H1 (cell line): ENCODE data around the gene SPOCD1. TPM values are rescaled to one million over a fixed set of nuclear protein-coding genes. Genes with fewer than 3 reads are reported as not detected.

Source experiments
- CTCF ChIA-PET: fragments of 300-600 bp; sonication (Branson Sonifier 250); formaldehyde crosslinking; loops from one replicate; lab custom pipeline; 2021; ENCODE audit not compliant: partially characterized antibody; lab: Charles Lee
- POLR2A ChIA-PET: fragments of 300-600 bp; sonication (Branson Sonifier 250); formaldehyde crosslinking; loops from one replicate; lab custom pipeline; 2021; ENCODE audit warnings: inconsistent platforms; ENCODE audit not compliant: partially characterized antibody; lab: Charles Lee
- DNase-seq, 2 experiments: peaks; one replicate each; pipeline versions ENCODE4 v3.0.0 to v3.0.0-alpha.2; 2010 to 2022; ENCODE audit warnings: low spot score in 2 of 2, low read depth in 1 of 2, mixed read lengths in 1 of 2
- FAIRE-seq: peaks from 2 replicates; lab custom pipeline; 2011; peaks lifted over from hg19 to GRCh38; lab: Jason Lieb, UNC
- H2AFZ ChIP-seq: 2 replicates; pipeline ENCODE4 v1.8.1; 2012; ENCODE audit warnings: low read length, inconsistent platforms
- H2AK5ac ChIP-seq: 2 replicates; pipeline ENCODE4 v1.6.1; 2013; ENCODE audit warnings: low read depth, low read length
- H2BK120ac ChIP-seq: replicated peaks from 2 replicates; pipeline ENCODE3; 2013; ENCODE audit warnings: low read depth, low read length, inconsistent platforms
- H2BK12ac ChIP-seq: 2 replicates; pipeline ENCODE4 v1.6.1; 2013; ENCODE audit warnings: low read depth, low read length
- H2BK15ac ChIP-seq: 2 replicates; pipeline ENCODE4 v1.6.1; 2013; ENCODE audit warnings: low read length
- H2BK20ac ChIP-seq: 2 replicates; pipeline ENCODE4 v1.6.1; 2013; ENCODE audit warnings: low read length
- H2BK5ac ChIP-seq: 2 replicates; pipeline ENCODE4 v1.6.1; 2013; ENCODE audit warnings: low read depth, low read length
- H3K14ac ChIP-seq: 2 replicates; pipeline ENCODE4 v1.6.1; 2013; ENCODE audit warnings: inconsistent platforms; ENCODE audit not compliant: insufficient read length
- H3K18ac ChIP-seq: 2 replicates; pipeline ENCODE4 v1.6.1; 2013; ENCODE audit warnings: low read length; ENCODE audit errors: extremely low read depth
- H3K23ac ChIP-seq: 2 replicates; pipeline ENCODE4 v1.6.1; 2013; ENCODE audit warnings: inconsistent platforms; ENCODE audit not compliant: insufficient read length
- H3K23me2 ChIP-seq: 2 replicates; pipeline ENCODE4 v1.6.1; 2013; ENCODE audit warnings: low read depth, low read length
- H3K27ac ChIP-seq: 2 replicates; pipeline ENCODE4 v1.6.1; 2011; ENCODE audit warnings: low read depth, low read length, inconsistent platforms
- H3K27me3 ChIP-seq, 4 experiments: replicated peaks in 1 of 4; 1 replicate in 1 of 4; 2 replicates in 3 of 4; pipeline versions ENCODE4 v1.6.1 to v1.8.1; 2011 to 2013; ENCODE audit warnings: low read length in 3 of 4, mild to moderate bottlenecking in 3 of 4, inconsistent platforms in 2 of 4, mixed read lengths in 2 of 4, moderate library complexity in 1 of 4; ENCODE audit not compliant: control insufficient read depth in 3 of 4, insufficient read depth in 3 of 4; ENCODE audit errors: extremely low read depth in 1 of 4
- H3K36me3 ChIP-seq, 4 experiments: 2 replicates each; pipeline versions ENCODE4 v1.6.1 to v1.8.1; 2011 to 2013; ENCODE audit warnings: mild to moderate bottlenecking in 4 of 4, low read length in 3 of 4, moderate library complexity in 2 of 4, control low read depth in 1 of 4, inconsistent platforms in 1 of 4; ENCODE audit not compliant: insufficient read depth in 4 of 4, control insufficient read depth in 2 of 4
- H3K4ac ChIP-seq: replicated peaks from 2 replicates; pipeline ENCODE3; 2013; ENCODE audit warnings: low read length, low read depth, mixed read lengths, inconsistent platforms; ENCODE audit not compliant: insufficient read length
- H3K4me1 ChIP-seq, 4 experiments: replicated peaks in 1 of 4; 1 replicate in 1 of 4; 2 replicates in 3 of 4; pipeline versions ENCODE4 v1.6.1 to v1.8.1; 2011 to 2013; ENCODE audit warnings: low read length in 3 of 4, inconsistent platforms in 2 of 4, mixed read lengths in 1 of 4; ENCODE audit not compliant: insufficient read depth in 4 of 4, control insufficient read depth in 3 of 4
- H3K4me2 ChIP-seq, 2 experiments: 2 replicates each; pipeline versions ENCODE4 v1.6.1 to v1.8.1; 2011 to 2013; ENCODE audit warnings: low read depth in 2 of 2, low read length in 2 of 2, control low read depth in 1 of 2, inconsistent platforms in 1 of 2, mild to moderate bottlenecking in 1 of 2; ENCODE audit not compliant: insufficient read depth in 1 of 2
- H3K4me3 ChIP-seq, 4 experiments: fragments of 200-600, 300-600 bp in 1 of 4; sonication (generic), shearing (Covaris generic), sonication (Bioruptor Twin) in 1 of 4; 2 replicates each; pipeline versions ENCODE4 v1.5.1 to v1.8.1; 2011 to 2016; ENCODE audit warnings: low read length in 4 of 4, low read depth in 3 of 4, control low read depth in 2 of 4, inconsistent platforms in 2 of 4, mild to moderate bottlenecking in 2 of 4, mixed read lengths in 1 of 4, moderate library complexity in 1 of 4; ENCODE audit not compliant: insufficient read depth in 2 of 4; ENCODE audit errors: extremely low read depth in 1 of 4
- H3K56ac ChIP-seq: replicated peaks from 2 replicates; pipeline ENCODE3; 2013; ENCODE audit warnings: low read depth, mild to moderate bottlenecking, mixed read lengths, low read length, inconsistent platforms; ENCODE audit not compliant: insufficient read length
- H3K79me1 ChIP-seq: 2 replicates; pipeline ENCODE4 v1.6.1; 2013; ENCODE audit warnings: low read depth, low read length, control low read depth
- H3K79me2 ChIP-seq, 2 experiments: 2 replicates each; pipeline versions ENCODE4 v1.6.1 to v1.8.1; 2012 to 2013; ENCODE audit warnings: low read length in 2 of 2, mild to moderate bottlenecking in 2 of 2, inconsistent platforms in 1 of 2; ENCODE audit not compliant: insufficient read depth in 2 of 2, control insufficient read depth in 1 of 2
- H3K9ac ChIP-seq, 4 experiments: replicated peaks in 1 of 4; 1 replicate in 1 of 4; 2 replicates in 3 of 4; pipeline versions ENCODE4 v1.6.1 to v1.8.1; 2011 to 2013; ENCODE audit warnings: low read depth in 3 of 4, low read length in 3 of 4, control low read depth in 2 of 4, mild to moderate bottlenecking in 2 of 4, moderate library complexity in 2 of 4, inconsistent platforms in 1 of 4; ENCODE audit errors: extremely low read depth in 1 of 4
- H3K9me3 ChIP-seq, 2 experiments: 2 replicates each; pipeline versions ENCODE4 v1.6.1 to v1.8.1; 2012 to 2013; ENCODE audit warnings: mild to moderate bottlenecking in 2 of 2, moderate library complexity in 2 of 2, control low read depth in 1 of 2, inconsistent platforms in 1 of 2, low read depth in 1 of 2, low read length in 1 of 2, mixed read lengths in 1 of 2; ENCODE audit not compliant: insufficient read depth in 2 of 2
- H4K20me1 ChIP-seq, 2 experiments: replicated peaks in 1 of 2; 2 replicates each; pipeline versions ENCODE3 to v1.8.1; 2011 to 2013; ENCODE audit warnings: inconsistent platforms in 2 of 2, low read length in 2 of 2, mild to moderate bottlenecking in 1 of 2; ENCODE audit not compliant: insufficient read depth in 2 of 2, control insufficient read depth in 1 of 2
- H4K5ac ChIP-seq: 2 replicates; pipeline ENCODE4 v1.6.1; 2013; ENCODE audit warnings: low read length, low read depth, mixed read lengths, inconsistent platforms; ENCODE audit not compliant: insufficient read length
- H4K8ac ChIP-seq: 2 replicates; pipeline ENCODE4 v1.8.0; 2013; ENCODE audit warnings: mild to moderate bottlenecking, moderate library complexity, low read length, inconsistent platforms; ENCODE audit not compliant: insufficient read depth; ENCODE audit errors: extremely low read depth
- H4K91ac ChIP-seq: replicated peaks from 2 replicates; pipeline ENCODE3; 2013; ENCODE audit warnings: low read length, mixed read lengths, inconsistent platforms; ENCODE audit not compliant: insufficient read length
- MAX ChIP-seq: IDR thresholded peaks from 2 replicates; pipeline ENCODE4 v1.6.1; 2012; ENCODE audit warnings: inconsistent platforms
- NANOG ChIP-seq: IDR thresholded peaks from 2 replicates; pipeline ENCODE4 v1.6.1; 2011; ENCODE audit warnings: low read length, low read depth, mild to moderate bottlenecking, inconsistent platforms; ENCODE audit not compliant: insufficient read depth, poor library complexity, severe bottlenecking
- NRF1 ChIP-seq: IDR thresholded peaks from 2 replicates; pipeline ENCODE4 v1.6.1; 2011; ENCODE audit warnings: mild to moderate bottlenecking, low read depth, low read length, improper control_type of control experiment
- RFX5 ChIP-seq: IDR thresholded peaks from 2 replicates; pipeline ENCODE4 v1.6.1; 2011; ENCODE audit warnings: low read depth, low read length, improper control_type of control experiment, borderline replicate concordance
- SIN3A ChIP-seq, 2 experiments: IDR thresholded peaks in 1 of 2; conservative IDR thresholded peaks in 1 of 2; 2 replicates each; pipeline ENCODE4 v1.6.1; 2011 to 2012; ENCODE audit warnings: low read length in 2 of 2, improper control_type of control experiment in 1 of 2, low read depth in 1 of 2, mild to moderate bottlenecking in 1 of 2
- SUZ12 ChIP-seq: fragments of 200-600 bp; sonication (generic); IDR thresholded peaks from 2 replicates; pipeline ENCODE4 v1.6.1; 2012; ENCODE audit warnings: mild to moderate bottlenecking, inconsistent platforms, low read length, moderate library complexity, mixed read lengths
- TCF12 ChIP-seq: IDR thresholded peaks from 2 replicates; pipeline ENCODE4 v1.6.1; 2011; ENCODE audit warnings: low read depth, mild to moderate bottlenecking, low read length
- ZNF274 ChIP-seq: IDR thresholded peaks from 2 replicates; pipeline ENCODE4 v1.7.0; 2012; ENCODE audit warnings: low read length, borderline replicate concordance; ENCODE audit errors: extremely low read depth
- WGBS, 2 experiments: shearing (Covaris generic) in 1 of 2; methylation state at CpG; one replicate each; pipeline versions ENCODE4 v1.1.6 to v1.1.7; 2013 to 2015; ENCODE audit warnings: low lambda C conversion rate in 2 of 2, mixed read lengths in 2 of 2, inconsistent platforms in 1 of 2, low coverage in 1 of 2, missing lambda C conversion rate in 1 of 2; ENCODE audit not compliant: insufficient replicate concordance in 2 of 2, insufficient coverage in 1 of 2, insufficient read length in 1 of 2; ENCODE audit errors: extremely low coverage in 1 of 2, missing lambda C conversion rate in 1 of 2; 5-methylcytosine and 5-hydroxymethylcytosine counted together
- polyA plus RNA-seq, 7 experiments: library from polyadenylated mRNA; depleted of rRNA in 3 of 7; stranded (reverse) in 5 of 7; unstranded in 2 of 7; fragments of >200 nt in 5 of 7; fragments of 200-250 nt in 2 of 7; gene quantifications; 1 replicate in 5 of 7; 2 replicates in 1 of 7; 4 replicates in 1 of 7; pipeline versions ENCODE4 v1.2.1 to v1.2.3, GENCODE V29; 2011 to 2013; ENCODE audit warnings: missing spikeins in 2 of 7, mixed read lengths in 2 of 7
- total RNA-seq: library from RNA; stranded (reverse); fragmentation: NEBNext Ultra II Directional; extraction: Animal tissue kit (Norgen Biotek cat#: 25700); gene quantifications from 2 replicates; pipeline ENCODE4 v1.2.1, GENCODE V29; 2021
- TF ChIP-seq, protein P1 (sequence below): IDR thresholded peaks from 2 replicates; pipeline ENCODE4 v1.6.1; 2012; ENCODE audit warnings: low read length, inconsistent platforms

The SPOCD1 gene
- total and polyA plus RNA-seq, 2 of the 8 experiments (the other 6 are each of a cell fraction or from before 2014, with no cell fraction given): 1.8 to 2.9 TPM

- H3K14ac ChIP-seq: no peak overlapping the region
- H2BK15ac ChIP-seq: no peak overlapping the region
- no peaks in the 10 kb centered on the region for H4K20me1 ChIP-seq
- no peak overlapping the region for H3K23ac ChIP-seq
- FAIRE-seq (no peak), DNase-seq (no peak)
- H2BK5ac ChIP-seq: no peak overlapping the region
- CTCF ChIA-PET: interaction anchor here (0.7 to 2.1 kb wide), 4 partner anchors 17 to 329 kb away, joined by 3 to 5 read pairs (median 4); no protein-coding TSS in a partner anchor
- H3K4me2 ChIP-seq: no peak overlapping the region
- no peaks in the 10 kb centered on the region for H3K36me3 ChIP-seq
- H3K9me3 ChIP-seq: no peaks in the 10 kb centered on the region
- no peak overlapping the region for H4K91ac ChIP-seq
- no peak overlapping the region for H2AFZ ChIP-seq
- H3K9ac ChIP-seq: no peak overlapping the region
- no peak overlapping the region for H4K5ac ChIP-seq
- H3K4ac ChIP-seq: no peak overlapping the region
- no peak overlapping the region for H3K4me3 ChIP-seq
- H3K23me2 ChIP-seq: no peaks in the 10 kb centered on the region
- H3K27ac ChIP-seq: no peak overlapping the region
- 87% methylated on average over 9 of the region's 9 CpGs; no CpG with 5 or more reads in 1 of the 2 experiments for WGBS, 2 experiments
- H3K18ac ChIP-seq: no peak overlapping the region
- no peaks in the 10 kb centered on the region for H3K27me3 ChIP-seq
- no peak overlapping the region for H4K8ac ChIP-seq
- H2BK12ac ChIP-seq: no peak overlapping the region
- H2BK20ac ChIP-seq: no peak overlapping the region
- H2BK120ac ChIP-seq: no peak overlapping the region
- no peaks in the 10 kb centered on the region; a peak in 1 of 7 replicates for H3K4me1 ChIP-seq
- no peaks in the 10 kb centered on the region for H3K79me1 ChIP-seq
- no peak overlapping the region for H2AK5ac ChIP-seq
- no peaks in the 10 kb centered on the region for H3K79me2 ChIP-seq
- H3K56ac ChIP-seq: no peak overlapping the region
- POLR2A ChIA-PET: interaction anchor here (1.0 to 1.5 kb wide), 4 partner anchors 10 to 120 kb away, joined by 3 read pairs; no protein-coding TSS in a partner anchor
- no peak for TF ChIP-seq RFX5
- no peak for TF ChIP-seq SIN3A (conservative IDR thresholded peaks at IDR 0.05 in 1 of 2, IDR thresholded peaks at IDR 0.05 in 1 of 2; ENCODE audit: low read depth in 1 of 2, low read length in 2 of 2)
- TF ChIP-seq NRF1: no peak
- TF ChIP-seq, protein P1, sequence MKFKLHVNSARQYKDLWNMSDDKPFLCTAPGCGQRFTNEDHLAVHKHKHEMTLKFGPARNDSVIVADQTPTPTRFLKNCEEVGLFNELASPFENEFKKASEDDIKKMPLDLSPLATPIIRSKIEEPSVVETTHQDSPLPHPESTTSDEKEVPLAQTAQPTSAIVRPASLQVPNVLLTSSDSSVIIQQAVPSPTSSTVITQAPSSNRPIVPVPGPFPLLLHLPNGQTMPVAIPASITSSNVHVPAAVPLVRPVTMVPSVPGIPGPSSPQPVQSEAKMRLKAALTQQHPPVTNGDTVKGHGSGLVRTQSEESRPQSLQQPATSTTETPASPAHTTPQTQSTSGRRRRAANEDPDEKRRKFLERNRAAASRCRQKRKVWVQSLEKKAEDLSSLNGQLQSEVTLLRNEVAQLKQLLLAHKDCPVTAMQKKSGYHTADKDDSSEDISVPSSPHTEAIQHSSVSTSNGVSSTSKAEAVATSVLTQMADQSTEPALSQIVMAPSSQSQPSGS: no peak
- no peak for TF ChIP-seq MAX
- TF ChIP-seq ZNF274: no peak
- no peak for TF ChIP-seq NANOG
- TF ChIP-seq TCF12: no peak
- no peak for TF ChIP-seq SUZ12
These were observed 15.9 kb upstream of the SPOCD1 start for GRCh38 chr1:31831397-31832378.
